DOHH2 (cell line): ENCODE results near the gene FTO.

Source experiments
- H3F3A ChIP-seq: fragments of 200-600 bp; sonication (generic), shearing (Covaris generic); 2 replicates; pipeline ENCODE4 v1.6.0; 2016; ENCODE audit warnings: antibody characterized with exemption, mild to moderate bottlenecking; ENCODE audit not compliant: control insufficient read depth, insufficient read depth
- H3K27ac ChIP-seq: fragments of 200-600 bp; sonication (generic); 2 replicates; pipeline ENCODE4 v1.5.1; 2014; ENCODE audit warnings: low read depth, mild to moderate bottlenecking, low read length, moderate library complexity
- H3K27me3 ChIP-seq: fragments of 200-600 bp; sonication (generic); 2 replicates; pipeline ENCODE4 v1.6.1; 2014; ENCODE audit warnings: mild to moderate bottlenecking, low read length, mixed read lengths; ENCODE audit not compliant: control insufficient read depth
- H3K36me3 ChIP-seq: fragments of 200-600 bp; sonication (generic); 2 replicates; pipeline ENCODE4 v1.6.1; 2014; ENCODE audit warnings: mild to moderate bottlenecking, low read length, moderate library complexity, mixed read lengths; ENCODE audit not compliant: control insufficient read depth
- H3K4me1 ChIP-seq: fragments of 200-600 bp; sonication (generic); 2 replicates; pipeline ENCODE4 v1.6.1; 2014; ENCODE audit warnings: mild to moderate bottlenecking, low read length, mixed read lengths; ENCODE audit not compliant: control insufficient read depth
- H3K4me2 ChIP-seq: fragments of 200-600 bp; sonication (generic); 2 replicates; pipeline ENCODE4 v1.6.0; 2014; ENCODE audit warnings: mild to moderate bottlenecking, low read length, moderate library complexity
- H3K4me3 ChIP-seq: fragments of 200-600 bp; sonication (generic); 2 replicates; pipeline ENCODE4 v1.5.1; 2014; ENCODE audit warnings: mild to moderate bottlenecking, low read length, mixed read lengths
- H3K79me2 ChIP-seq: fragments of 200-600 bp; sonication (generic); 2 replicates; pipeline ENCODE4 v1.6.1; 2014; ENCODE audit warnings: mild to moderate bottlenecking, low read length, mixed read lengths; ENCODE audit not compliant: control insufficient read depth
- H3K9me2 ChIP-seq: fragments of 200-600 bp; sonication (generic); replicated peaks from 2 replicates; pipeline ENCODE4 v1.6.1; 2014; ENCODE audit warnings: mild to moderate bottlenecking, low read length, mixed read lengths; ENCODE audit not compliant: control insufficient read depth
- H3K9me3 ChIP-seq: fragments of 200-600 bp; sonication (generic); 2 replicates; pipeline ENCODE4 v1.6.1; 2014; ENCODE audit warnings: antibody characterized with exemption, low read length, mixed read lengths; ENCODE audit not compliant: control insufficient read depth, insufficient read depth
- H4K20me1 ChIP-seq: fragments of 200-600 bp; sonication (generic); 2 replicates; pipeline ENCODE4 v1.6.0; 2014; ENCODE audit warnings: low read depth, mild to moderate bottlenecking, antibody characterized with exemption, low read length, moderate library complexity; ENCODE audit not compliant: control insufficient read depth, insufficient read depth
- CTCF ChIP-seq: fragments of 200-600 bp; sonication (generic); IDR thresholded peaks from one replicate; pipeline ENCODE4 v1.5.1; 2014; ENCODE audit warnings: antibody characterized with exemption, mild to moderate bottlenecking, low read depth, low read length; ENCODE audit not compliant: poor library complexity, severe bottlenecking
- EZH2phosphoT487 ChIP-seq: fragments of 200-600 bp; sonication (generic); IDR thresholded peaks from 2 replicates; pipeline ENCODE4 v1.6.1; 2017; ENCODE audit warnings: borderline replicate concordance, mild to moderate bottlenecking, antibody characterized with exemption, low read length, moderate library complexity, mixed read lengths

The FTO gene

DNA sequence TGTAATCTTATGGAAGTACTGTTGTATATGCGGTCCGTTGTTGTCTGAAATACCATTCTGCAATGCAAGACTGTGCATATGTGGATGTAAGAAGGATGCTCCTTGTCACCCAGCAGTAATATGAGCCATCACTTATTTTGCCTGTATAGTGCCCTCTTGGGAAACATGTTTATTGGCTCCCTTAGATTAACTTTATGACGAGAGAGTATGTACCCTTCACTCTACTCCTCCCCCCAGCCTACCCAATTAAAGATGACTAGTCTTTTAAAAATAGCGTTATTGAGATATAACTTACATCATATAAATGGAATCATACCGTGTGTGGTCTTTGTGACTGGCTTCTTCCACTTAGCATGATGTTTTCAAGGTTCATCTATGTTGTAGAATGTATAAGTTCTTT is 33.6 kb downstream of the FTO start:
- peaks cover 26% of the 10 kb centered on the region for H3K79me2 ChIP-seq
- TF ChIP-seq CTCF (no peak), EZH2phosphoT487 (no peak)
- no peak overlapping the region for H3K27ac ChIP-seq
- no peak overlapping the region for H3K4me2 ChIP-seq
- H3K9me2 ChIP-seq = no peaks in the 10 kb centered on the region
- no peaks in the 10 kb centered on the region for H3K4me1 ChIP-seq
- H3K9me3 ChIP-seq = no peaks in the 10 kb centered on the region
- H4K20me1 ChIP-seq = peaks cover 3% of the 10 kb centered on the region; the same call in 1 of the 2 replicates
- H3K27me3 ChIP-seq = no peaks in the 10 kb centered on the region
- no peaks in the 10 kb centered on the region for H3K36me3 ChIP-seq
- H3F3A ChIP-seq = no peaks in the 10 kb centered on the region
- no peak overlapping the region for H3K4me3 ChIP-seq

- Histone ChIP-seq H4K20me1 (no peaks in the 10 kb centered on the region; the same call in 1 of the 2 replicates), H3K4me1 (no peaks in the 10 kb centered on the region)
- TF ChIP-seq EZH2phosphoT487 (no peak), CTCF (no peak)
Measured at GRCh38 chr16:53740476-53740875, 36.5 kb downstream of the FTO start.

GRCh38 chr16:53740933-53741531 is 37.1 kb downstream of the FTO start:
- no peak overlapping the region for H3K4me3 ChIP-seq
- H3K9me2 ChIP-seq = no peaks in the 10 kb centered on the region
- no peaks in the 10 kb centered on the region; the same call in 1 of the 2 replicates for H4K20me1 ChIP-seq
- no peaks in the 10 kb centered on the region for H3F3A ChIP-seq
- peaks cover 26% of the 10 kb centered on the region for H3K79me2 ChIP-seq
- no peaks in the 10 kb centered on the region for H3K27me3 ChIP-seq
- H3K27ac ChIP-seq = no peak overlapping the region
- H3K9me3 ChIP-seq = no peaks in the 10 kb centered on the region
- no peaks in the 10 kb centered on the region for H3K4me1 ChIP-seq
- no peak overlapping the region for H3K4me2 ChIP-seq
- H3K36me3 ChIP-seq = no peaks in the 10 kb centered on the region
- TF ChIP-seq EZH2phosphoT487 (no peak), CTCF (no peak)

More at GRCh38 chr16:53740476-53740875, 36.5 kb downstream of the FTO start:
- H3K9me3 ChIP-seq = no peaks in the 10 kb centered on the region
- no peak overlapping the region for H3K4me3 ChIP-seq
- no peak overlapping the region for H3K27ac ChIP-seq
- H3K27me3 ChIP-seq = no peaks in the 10 kb centered on the region
- H3K4me2 ChIP-seq = no peak overlapping the region
- no peaks in the 10 kb centered on the region for H3K9me2 ChIP-seq
- no peaks in the 10 kb centered on the region for H3F3A ChIP-seq
- H3K79me2 ChIP-seq = peaks cover 23% of the 10 kb centered on the region
- no peaks in the 10 kb centered on the region for H3K36me3 ChIP-seq
